GM21526 (cell line): Measurements from ENCODE around the gene CD300LD.

Source experiments
- ATAC-seq: cut with Tn5 transposase; IDR thresholded peaks from one replicate; pipeline ENCODE4 v1.9.1; 2021; ENCODE audit warnings: moderate library complexity; ENCODE audit not compliant: unreplicated experiment, low FRiP score

The CD300LD gene

DNA sequence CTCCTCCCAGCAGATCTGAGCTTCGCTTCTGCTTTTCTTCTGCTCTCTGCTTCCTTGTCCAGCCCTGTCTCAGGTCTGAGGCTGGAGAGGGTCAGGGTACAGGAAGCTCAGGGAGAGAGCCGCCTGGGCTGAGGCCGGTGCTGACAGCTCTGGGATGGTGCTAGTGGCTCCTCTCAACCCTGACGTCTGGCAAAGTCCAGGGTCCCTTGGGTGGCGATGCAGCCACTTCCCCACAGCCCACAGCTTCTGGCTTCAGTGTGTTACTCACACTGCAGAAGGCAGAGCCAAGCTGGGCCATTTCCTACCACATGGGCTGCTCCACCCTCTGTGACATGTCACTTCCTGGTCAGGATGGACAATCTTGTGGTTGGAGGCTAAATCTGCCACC, 46.2 kb downstream of the CD300LD start, which contains the start of gene CD300C:
TSS of gene CD300C (minus strand) at position 273 of the 388 bp plus-strand sequence. CDS start 333 bp downstream, outside the sequence.
- no peak for ATAC-seq

GRCh38 chr17:74544991-74545842, 46.9 kb downstream of the CD300LD start:
- ATAC-seq: no peak

GRCh38 chr17:74543891-74544760, 48.0 kb downstream of the CD300LD start:
- ATAC-seq: no peak

- no peak for ATAC-seq
Observed at GRCh38 chr17:74543406-74543805, 48.7 kb downstream of the CD300LD start.

DNA sequence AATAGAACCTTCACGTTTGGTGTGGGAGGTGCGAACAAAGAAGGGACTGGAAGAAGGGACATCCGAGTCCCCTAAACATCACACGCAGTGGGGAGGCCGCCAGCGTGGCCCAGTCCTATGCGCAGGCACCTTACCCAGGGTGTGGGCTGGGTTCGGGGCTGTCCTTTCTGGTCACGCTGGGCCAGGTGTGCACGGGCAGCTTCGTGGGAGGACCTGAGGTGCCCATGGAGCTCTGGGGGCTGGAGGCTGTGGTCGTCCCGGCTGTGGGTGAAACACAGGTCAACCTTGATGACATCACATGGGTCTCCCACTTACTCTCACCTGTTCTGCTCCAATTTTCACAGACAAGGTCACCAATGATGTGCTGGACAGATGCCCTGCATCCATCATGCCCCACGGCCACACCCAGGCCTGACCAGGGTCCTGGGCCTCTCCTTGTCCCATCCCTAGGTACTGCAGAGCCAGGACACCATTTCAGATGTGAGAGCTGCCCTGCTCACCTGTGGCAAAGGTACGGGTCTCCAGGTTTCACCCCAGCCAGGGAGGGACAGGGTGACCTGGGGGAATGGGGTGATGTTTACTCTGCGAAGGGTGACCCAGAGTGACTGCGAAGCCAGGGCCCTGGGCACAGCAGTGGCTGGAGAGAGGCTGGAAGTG, 49.2 kb downstream of the CD300LD start:
- ATAC-seq: no peak

GRCh38 chr17:74542166-74542565, 49.9 kb downstream of the CD300LD start:
- ATAC-seq: no peak

GRCh38 chr17:74541176-74542111, 50.6 kb downstream of the CD300LD start:
- no peak for ATAC-seq

DNA sequence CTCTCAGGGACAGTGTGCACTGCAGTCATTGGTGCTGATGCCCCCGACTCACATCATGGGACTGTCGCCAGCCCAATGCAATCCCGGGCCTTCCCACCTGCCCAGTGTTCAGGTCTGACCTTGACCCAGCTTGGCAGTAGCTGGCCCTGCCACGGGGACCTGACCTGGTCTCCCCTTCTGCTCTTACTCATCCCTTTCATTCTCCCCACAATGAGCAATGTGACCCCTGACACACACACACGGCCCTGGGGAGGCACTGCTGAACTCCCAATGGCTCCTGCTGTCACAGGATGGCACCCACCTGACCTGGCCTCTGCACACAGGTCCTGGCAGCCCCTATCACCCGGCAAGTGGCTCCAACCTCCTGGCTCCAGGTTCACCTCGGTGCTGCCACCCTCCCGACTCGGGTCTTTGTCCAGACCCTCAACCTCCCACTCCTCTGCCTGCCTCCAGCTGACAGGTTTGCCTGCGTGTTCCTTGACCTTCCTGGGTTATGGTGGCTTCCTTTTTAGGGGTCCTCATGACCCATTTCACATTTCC, 52.7 kb downstream of the CD300LD start:
- no peak for ATAC-seq

DNA sequence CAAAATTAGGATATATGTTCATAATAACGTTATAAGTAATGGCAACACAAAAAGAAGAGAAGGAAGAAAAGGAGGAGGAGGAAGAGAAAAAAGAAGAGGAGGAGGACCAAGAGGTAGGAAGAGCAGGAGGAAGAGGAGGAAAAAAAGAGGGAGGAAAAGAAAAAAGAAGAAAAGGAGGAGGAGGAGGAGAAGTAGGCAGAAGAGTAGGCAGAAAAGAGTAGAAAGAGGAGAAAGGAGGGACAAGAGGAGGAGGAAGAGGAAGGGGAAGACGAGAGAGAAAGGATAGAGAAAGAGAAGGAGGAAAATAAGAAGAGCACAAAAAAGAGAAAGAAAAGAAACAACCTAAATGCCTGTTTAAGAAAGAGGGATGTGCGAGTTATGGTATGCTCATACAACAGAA, 55.2 kb downstream of the CD300LD start:
- no peak for ATAC-seq

DNA sequence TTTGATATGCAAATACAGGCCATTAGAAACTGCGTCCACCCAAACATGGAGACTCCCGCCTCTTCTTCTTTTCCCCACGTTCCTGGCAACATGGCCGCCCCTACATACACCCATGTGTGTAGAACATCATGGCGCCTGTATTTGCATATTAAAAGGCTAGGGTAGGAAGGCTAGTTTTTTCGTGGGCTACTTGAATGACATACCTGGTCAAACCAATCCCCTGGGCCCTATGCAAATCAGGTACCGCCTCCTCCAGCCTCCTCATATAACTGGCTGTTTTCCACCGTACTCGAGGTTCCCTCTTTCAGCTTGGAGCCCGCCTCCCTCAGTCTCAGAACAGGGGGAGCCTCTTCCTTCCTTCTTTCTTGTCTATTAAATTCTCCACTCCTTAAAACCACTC, 60.0 kb downstream of the CD300LD start:
- ATAC-seq: no peak

GRCh38 chr17:74531231-74531761, 60.8 kb downstream of the CD300LD start, which contains the start of gene CD300LB:
CD300LB (minus strand) TSS chr17:74531475; CDS start chr17:74531350, 125 bp downstream.
- no peak for ATAC-seq

GRCh38 chr17:74530831-74531150, 61.3 kb downstream of the CD300LD start:
- no peak for ATAC-seq
